ENCODE measurements around the gene DLEC1. TPM values are rescaled to one million over a fixed set of nuclear protein-coding genes. Genes with fewer than 3 reads are reported as not detected.
"Not testable (repeated sequence)": the region's sequence is repeated elsewhere in the genome, so short reads cannot be mapped to it uniquely, and the experiment has no call there.

The DLEC1 gene
- total RNA-seq, 4 donors from 2014 or later: 0.19 to 2.1 (median 0.50) TPM

DNA sequence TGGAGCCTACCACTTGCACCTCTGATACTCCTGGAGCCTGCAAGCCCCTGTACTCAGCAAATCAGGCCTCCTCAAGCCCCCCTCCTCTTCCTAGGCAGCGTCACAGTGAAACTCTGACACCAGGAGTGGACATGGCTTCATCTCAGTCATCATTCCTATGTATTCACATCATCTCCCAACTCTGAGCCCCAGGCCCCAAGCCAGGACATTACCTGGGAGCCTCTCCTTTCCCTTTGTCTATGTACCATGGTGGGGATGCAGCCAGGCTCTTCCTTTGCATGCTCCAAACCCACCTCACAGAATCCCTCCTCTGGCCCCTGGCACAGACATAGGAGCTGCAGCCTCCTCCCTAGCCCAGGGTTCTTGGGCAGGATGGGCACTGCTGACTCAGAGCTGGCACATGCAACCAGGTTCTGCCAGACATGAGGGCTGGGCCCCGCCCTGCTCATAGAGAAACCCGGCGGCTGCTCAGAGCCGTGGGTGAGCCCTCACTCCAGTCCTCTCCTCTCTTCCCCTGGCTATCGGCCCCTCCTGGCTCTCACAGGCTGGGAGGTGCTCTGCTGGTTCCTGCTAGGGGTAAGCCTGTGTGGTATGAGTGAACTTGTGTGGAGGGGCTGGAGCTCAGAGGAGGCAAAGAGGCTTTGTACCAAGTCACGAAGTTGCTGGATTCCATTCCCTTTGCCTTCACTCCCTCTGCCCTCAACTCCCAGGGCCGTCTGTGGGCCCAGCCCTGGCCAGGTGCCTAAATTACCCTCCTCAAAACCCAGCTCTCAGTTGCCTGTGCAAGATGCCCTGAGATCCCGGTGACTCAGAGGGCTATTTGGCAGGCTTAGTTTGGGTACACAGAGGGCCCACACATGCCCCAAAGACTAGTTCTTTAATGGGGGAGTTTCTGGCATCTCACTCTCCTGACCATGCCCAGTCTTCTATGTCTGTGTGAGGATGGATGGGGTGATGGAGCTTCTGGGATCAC lies 7.7 kb upstream of the DLEC1 start:
- peaks cover 66% of the 10 kb centered on the region for H3K4me1 ChIP-seq
- peak; percentile 80 to 84 for DNase-seq (ENCODE audit: low spot score in 2 of 2)

DNA sequence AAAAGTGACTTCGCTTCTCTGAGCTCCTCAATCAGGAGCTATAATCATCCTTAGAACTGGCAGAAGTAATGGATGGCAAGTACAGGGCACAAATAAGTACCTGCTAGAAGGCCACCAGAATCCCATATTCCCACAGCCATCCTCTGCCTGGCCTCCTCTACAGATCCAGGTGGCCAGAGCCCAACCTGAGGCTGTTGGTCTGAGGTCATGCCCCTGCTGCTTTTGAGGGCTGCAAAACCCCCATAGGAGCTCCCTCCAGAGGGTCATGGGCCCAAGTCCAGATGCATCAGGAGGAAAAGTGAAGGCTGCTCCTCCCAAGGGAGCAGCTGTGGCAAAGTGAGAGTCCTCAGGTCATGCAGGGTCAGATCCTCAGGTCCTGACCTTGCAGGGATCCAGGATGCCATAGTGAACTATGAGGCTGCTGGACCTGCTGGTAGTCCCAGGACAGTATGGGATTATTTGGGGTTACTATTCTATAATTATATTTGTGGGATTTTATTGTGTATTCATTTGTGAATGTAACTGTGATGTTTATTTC lies 6.6 kb upstream of the DLEC1 start:
- H3K27ac ChIP-seq: no peak overlapping the region
- DNase-seq (ENCODE audit: low spot score in 2 of 2): no peak
- no peak for TF ChIP-seq POLR2A (IDR thresholded peaks at IDR 0.05)

More for the DNA sequence above, 7.7 kb upstream of the DLEC1 start:
- WGBS: 29% methylated on average over 4 of the region's 9 CpGs
- no peaks in the 10 kb centered on the region for H3K27me3 ChIP-seq
- no peak overlapping the region for H3K4me3 ChIP-seq
- TF ChIP-seq, protein P1, sequence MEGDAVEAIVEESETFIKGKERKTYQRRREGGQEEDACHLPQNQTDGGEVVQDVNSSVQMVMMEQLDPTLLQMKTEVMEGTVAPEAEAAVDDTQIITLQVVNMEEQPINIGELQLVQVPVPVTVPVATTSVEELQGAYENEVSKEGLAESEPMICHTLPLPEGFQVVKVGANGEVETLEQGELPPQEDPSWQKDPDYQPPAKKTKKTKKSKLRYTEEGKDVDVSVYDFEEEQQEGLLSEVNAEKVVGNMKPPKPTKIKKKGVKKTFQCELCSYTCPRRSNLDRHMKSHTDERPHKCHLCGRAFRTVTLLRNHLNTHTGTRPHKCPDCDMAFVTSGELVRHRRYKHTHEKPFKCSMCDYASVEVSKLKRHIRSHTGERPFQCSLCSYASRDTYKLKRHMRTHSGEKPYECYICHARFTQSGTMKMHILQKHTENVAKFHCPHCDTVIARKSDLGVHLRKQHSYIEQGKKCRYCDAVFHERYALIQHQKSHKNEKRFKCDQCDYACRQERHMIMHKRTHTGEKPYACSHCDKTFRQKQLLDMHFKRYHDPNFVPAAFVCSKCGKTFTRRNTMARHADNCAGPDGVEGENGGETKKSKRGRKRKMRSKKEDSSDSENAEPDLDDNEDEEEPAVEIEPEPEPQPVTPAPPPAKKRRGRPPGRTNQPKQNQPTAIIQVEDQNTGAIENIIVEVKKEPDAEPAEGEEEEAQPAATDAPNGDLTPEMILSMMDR (IDR thresholded peaks at IDR 0.05): no peak
- TF ChIP-seq POLR2AphosphoS5 (IDR thresholded peaks at IDR 0.05) (no peak), POLR2A (IDR thresholded peaks at IDR 0.05) (no peak)
- no peaks in the 10 kb centered on the region for H3K36me3 ChIP-seq
- H3K9me3 ChIP-seq: no peaks in the 10 kb centered on the region
- H3K27ac ChIP-seq: peak overlapping the region; percentile 92

DNA sequence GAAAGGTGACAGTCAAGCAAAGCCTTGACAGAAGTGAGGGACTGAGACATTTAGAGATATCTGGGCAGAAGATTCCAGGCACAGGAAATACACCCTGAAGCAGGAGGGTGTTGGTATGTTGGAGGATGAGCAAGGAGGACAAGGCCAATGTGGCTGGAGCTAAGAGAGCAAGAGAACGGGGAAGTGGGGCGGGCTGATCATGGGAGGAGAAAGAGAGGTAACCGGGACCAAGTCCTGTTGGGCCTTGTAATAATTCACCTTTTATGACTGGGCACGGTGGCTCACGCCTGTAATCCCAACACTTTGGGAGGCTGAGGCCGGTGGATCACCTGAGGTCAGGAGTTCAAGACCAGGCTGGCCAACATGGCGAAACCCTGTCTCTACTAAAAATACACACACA lies 5.4 kb upstream of the DLEC1 start:
- DNase-seq (ENCODE audit: low spot score in 2 of 2): not testable (repeated sequence)
- 88% methylated on average over 6 of the region's 7 CpGs for WGBS

More for the DNA sequence above, 6.6 kb upstream of the DLEC1 start:
- Histone ChIP-seq H3K9me3 (no peaks in the 10 kb centered on the region), H3K27me3 (no peaks in the 10 kb centered on the region), H3K4me3 (no peak overlapping the region), H3K36me3 (no peaks in the 10 kb centered on the region), H3K4me1 (peaks cover 56% of the 10 kb centered on the region)
- 100% methylated on average over 1 of the region's 1 CpG for WGBS

DNA sequence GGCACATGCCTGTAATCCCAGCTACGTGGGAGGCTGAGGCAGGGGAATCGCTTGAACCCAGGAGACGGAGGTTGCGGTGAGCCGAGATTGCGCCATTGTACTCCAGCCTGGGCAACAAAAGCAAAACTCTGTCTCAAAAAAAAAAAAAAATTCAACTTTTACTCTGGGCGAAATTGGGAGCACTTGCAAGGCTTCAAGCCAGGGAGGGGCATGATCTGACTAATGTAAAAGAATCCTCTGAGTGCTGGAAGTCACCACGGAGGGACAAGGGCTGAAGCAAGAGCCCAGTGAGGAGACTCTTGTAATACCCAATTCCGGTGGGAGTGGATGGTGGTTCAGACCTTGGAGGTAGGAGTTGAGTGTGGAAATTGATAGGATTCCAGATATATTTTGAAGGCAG lies 4.7 kb upstream of the DLEC1 start:
- not testable (repeated sequence) for DNase-seq (ENCODE audit: low spot score in 2 of 2); H3K27ac ChIP-seq; H3K36me3 ChIP-seq; H3K9me3 ChIP-seq; H3K4me3 ChIP-seq; H3K27me3 ChIP-seq
- 92% methylated on average over 9 of the region's 9 CpGs for whole genome bisulfite sequencing
- H3K4me1 ChIP-seq: peaks cover 45% of the 10 kb centered on the region

More for the DNA sequence above, 5.4 kb upstream of the DLEC1 start:
- not testable (repeated sequence) for H3K9me3 ChIP-seq, H3K36me3 ChIP-seq, H3K27ac ChIP-seq, H3K27me3 ChIP-seq, H3K4me3 ChIP-seq
- H3K4me1 ChIP-seq: peaks cover 45% of the 10 kb centered on the region

DNA sequence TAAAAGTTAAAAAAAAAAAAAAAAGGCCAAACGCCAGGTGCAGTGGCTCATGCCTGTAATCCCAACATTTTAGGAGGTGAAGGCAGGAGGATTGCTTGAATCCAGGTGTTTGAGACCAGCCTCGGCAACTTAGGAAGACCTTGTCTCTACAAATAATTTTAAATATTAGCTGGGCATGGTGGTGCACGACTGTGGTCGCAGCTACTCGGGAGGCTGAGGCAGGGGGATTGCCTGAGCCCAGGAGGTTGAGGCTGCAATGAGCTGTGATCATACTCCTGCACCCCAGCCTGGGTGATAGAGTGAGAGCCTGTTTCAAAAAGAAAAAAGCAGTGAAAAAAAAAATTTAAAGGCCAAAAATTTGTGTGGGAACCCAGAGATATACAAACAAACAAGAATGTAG lies 2.7 kb upstream of the DLEC1 start:
- H3K36me3 ChIP-seq: no peaks in the 10 kb centered on the region
- WGBS: 90% methylated on average over 5 of the region's 5 CpGs
- H3K27me3 ChIP-seq: no peaks in the 10 kb centered on the region
- DNase-seq (ENCODE audit: low spot score in 2 of 2): no peak
- H3K4me1 ChIP-seq: peaks cover 37% of the 10 kb centered on the region
- H3K27ac ChIP-seq: no peak overlapping the region
- H3K4me3 ChIP-seq: no peak overlapping the region
- TF ChIP-seq POLR2AphosphoS5 (IDR thresholded peaks at IDR 0.05) (no peak), EP300 (IDR thresholded peaks at IDR 0.05) (no peak), POLR2A (IDR thresholded peaks at IDR 0.05) (no peak)
- TF ChIP-seq, protein P1 (IDR thresholded peaks at IDR 0.05): no peak
- no peaks in the 10 kb centered on the region for H3K9me3 ChIP-seq

DNA sequence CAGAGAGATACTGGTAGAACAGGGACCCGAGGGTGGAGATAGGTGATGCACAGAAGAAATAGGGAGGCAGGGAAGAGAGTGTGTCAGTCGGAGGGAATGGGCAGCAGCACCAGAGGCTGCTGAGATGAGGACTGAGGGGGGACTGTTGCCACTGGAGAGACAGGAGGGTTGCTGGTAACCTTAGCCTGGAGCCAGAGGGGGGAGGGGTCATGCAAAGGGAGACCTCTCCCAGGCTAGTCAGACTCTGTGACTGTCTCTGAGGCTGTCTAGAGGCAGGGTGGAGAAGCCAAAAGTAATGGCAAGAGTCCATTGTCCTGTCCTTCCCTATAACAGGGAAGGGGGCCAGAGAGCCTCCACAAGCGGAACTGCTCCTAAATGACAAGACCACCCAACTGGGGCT lies 2.1 kb upstream of the DLEC1 start:
- no peak for DNase-seq (ENCODE audit: low spot score in 2 of 2)
- H3K36me3 ChIP-seq: no peaks in the 10 kb centered on the region
- no peak for TF ChIP-seq POLR2AphosphoS5 (IDR thresholded peaks at IDR 0.05)
- no peak for TF ChIP-seq POLR2A (IDR thresholded peaks at IDR 0.05)
- TF ChIP-seq, protein P1 (IDR thresholded peaks at IDR 0.05): no peak
- TF ChIP-seq EP300 (IDR thresholded peaks at IDR 0.05): no peak
- WGBS: 85% methylated on average over 3 of the region's 3 CpGs
- no peaks in the 10 kb centered on the region for H3K27me3 ChIP-seq
- H3K9me3 ChIP-seq: no peaks in the 10 kb centered on the region
- no peak overlapping the region for H3K4me3 ChIP-seq
- H3K4me1 ChIP-seq: peaks cover 30% of the 10 kb centered on the region
- no peak overlapping the region for H3K27ac ChIP-seq

All from suprapubic skin (tissue), 4 donors.